HCT116 (cell line): ENCODE measurements around the gene ZXDC. TPM values are rescaled to one million over a fixed set of nuclear protein-coding genes. Genes with fewer than 3 reads are reported as not detected.

ENCODE experiments used
- ATAC-seq: fragments of 200-7000 bp; cut with Tn5 transposase; 2 replicates; pipeline ENCODE4 v1.9.1; 2020; ENCODE audit warnings: mild to moderate bottlenecking, moderate library complexity
- BruUV-seq: library from RNA; stranded (reverse); fragments of 400-500 nt; replicated peaks from 2 replicates; lab custom pipeline; 2021; lab: Mats Ljungman, UMichigan
- CTCF ChIA-PET: fragments of 300-600 bp; sonication (Branson Sonifier 250); formaldehyde crosslinking; loops from one replicate; lab custom pipeline; 2021; ENCODE audit warnings: antibody characterized with exemption; lab: Charles Lee
- POLR2A ChIA-PET: fragments of 300-600, 350-600 bp; sonication (Branson Sonifier 250); formaldehyde crosslinking; loops from one replicate; lab custom pipeline; 2021; ENCODE audit warnings: antibody characterized with exemption; lab: Charles Lee
- RAD21 ChIA-PET, 2 experiments: fragments of 300-600 bp; sonication (Branson Sonifier 250); formaldehyde crosslinking; loops; one replicate each; lab custom pipeline; 2023; ENCODE audit warnings: low total read pairs in 2 of 2; ENCODE audit not compliant: uncharacterized antibody in 2 of 2, unreplicated experiment in 2 of 2, low non-redundant PET in 1 of 2; lab: Charles Lee
- DNase-seq: peaks from one replicate; pipeline ENCODE4 v3.0.0-alpha.2; 2010; ENCODE audit warnings: low read depth, low spot score
- H2AFZ ChIP-seq: fragments of 200-600 bp; shearing (Covaris generic), sonication (generic); 2 replicates; pipeline ENCODE4 v1.6.1; 2017; ENCODE audit warnings: low read depth, mixed run types, mixed read lengths, antibody characterized with exemption, low read length; ENCODE audit not compliant: poor library complexity, severe bottlenecking
- H3K27ac ChIP-seq: 2 replicates; pipeline ENCODE4 v1.5.1; 2012; ENCODE audit warnings: low read depth, low read length
- H3K27me3 ChIP-seq: fragments of 200-600 bp; sonication (generic); 2 replicates; pipeline ENCODE4 v1.6.1; 2016; ENCODE audit warnings: mixed run types, low read length, mixed read lengths; ENCODE audit not compliant: insufficient read depth
- H3K36me3 ChIP-seq, 2 experiments: fragments of 200-500 bp in 1 of 2; fragments of 200-600 bp in 1 of 2; sonication (Bioruptor generic) in 1 of 2; sonication (generic) in 1 of 2; 2 replicates each; pipeline versions ENCODE4 v1.5.1 to v1.6.1; 2014 to 2016; ENCODE audit warnings: low read length in 2 of 2, inconsistent platforms in 1 of 2, mixed read lengths in 1 of 2, mixed run types in 1 of 2; ENCODE audit not compliant: insufficient read depth in 2 of 2, control insufficient read depth in 1 of 2
- H3K4me1 ChIP-seq, 2 experiments: fragments of 200-600 bp in 1 of 2; sonication (generic) in 1 of 2; 2 replicates each; pipeline versions ENCODE4 v1.5.1 to v1.6.1; 2012 to 2017; ENCODE audit warnings: low read length in 2 of 2, inconsistent platforms in 1 of 2, mild to moderate bottlenecking in 1 of 2, mixed read lengths in 1 of 2, mixed run types in 1 of 2, moderate library complexity in 1 of 2; ENCODE audit not compliant: insufficient read depth in 2 of 2, control insufficient read depth in 1 of 2
- H3K4me2 ChIP-seq: fragments of 200-600 bp; sonication (generic); 2 replicates; pipeline ENCODE4 v1.6.1; 2017; ENCODE audit warnings: mixed run types, low read length, mixed read lengths
- H3K4me3 ChIP-seq, 2 experiments: fragments of 200-600 bp in 1 of 2; sonication (generic) in 1 of 2; replicated peaks in 1 of 2; 2 replicates each; pipeline ENCODE4 v1.5.1; 2011 to 2016; ENCODE audit warnings: low read length in 2 of 2, control low read depth in 1 of 2, low read depth in 1 of 2, mild to moderate bottlenecking in 1 of 2, mixed read lengths in 1 of 2, mixed run types in 1 of 2
- H3K79me2 ChIP-seq: fragments of 200-600 bp; sonication (generic); 2 replicates; pipeline ENCODE4 v1.6.1; 2017; ENCODE audit warnings: mild to moderate bottlenecking, mixed run types, low read length, moderate library complexity, mixed read lengths; ENCODE audit not compliant: insufficient read depth
- H3K9ac ChIP-seq: fragments of 200-600 bp; sonication (generic); 2 replicates; pipeline ENCODE4 v1.6.1; 2016; ENCODE audit warnings: low read length, mixed read lengths
- H3K9me2 ChIP-seq: fragments of 200-600 bp; sonication (generic), shearing (Covaris generic); 2 replicates; pipeline ENCODE4 v1.6.1; 2017; ENCODE audit warnings: mixed run types, mild to moderate bottlenecking, moderate library complexity; ENCODE audit not compliant: insufficient read depth
- H3K9me3 ChIP-seq, 2 experiments: fragments of 200-500 bp in 1 of 2; fragments of 200-600 bp in 1 of 2; sonication (Bioruptor generic) in 1 of 2; sonication (generic) in 1 of 2; 2 replicates each; pipeline ENCODE4 v1.6.1; 2014 to 2017; ENCODE audit warnings: low read length in 2 of 2, mixed read lengths in 2 of 2, inconsistent platforms in 1 of 2, low read depth in 1 of 2, mild to moderate bottlenecking in 1 of 2, mixed run types in 1 of 2, moderate library complexity in 1 of 2; ENCODE audit not compliant: control insufficient read depth in 1 of 2, insufficient read depth in 1 of 2
- H4K20me1 ChIP-seq: fragments of 200-600 bp; sonication (generic), shearing (Covaris generic); 2 replicates; pipeline ENCODE4 v1.6.1; 2017; ENCODE audit warnings: mixed run types, mild to moderate bottlenecking, moderate library complexity; ENCODE audit not compliant: insufficient read depth
- ATF3 ChIP-seq: IDR thresholded peaks from 2 replicates; pipeline ENCODE4 v1.6.1; 2012
- CBX3 ChIP-seq: IDR thresholded peaks from 2 replicates; pipeline ENCODE4 v1.6.1; 2012; ENCODE audit warnings: low read depth
- CTCF ChIP-seq, 3 experiments: fragments of 200-600 bp in 1 of 3; sonication (generic) in 1 of 3; IDR thresholded peaks in 2 of 3; conservative IDR thresholded peaks in 1 of 3; 2 replicates each; pipeline ENCODE4 v1.5.1; 2012 to 2017; ENCODE audit warnings: low read depth in 2 of 3, low read length in 2 of 3, antibody characterized with exemption in 1 of 3, borderline replicate concordance in 1 of 3, control low read depth in 1 of 3, mild to moderate bottlenecking in 1 of 3, mixed read lengths in 1 of 3, mixed run types in 1 of 3, moderate library complexity in 1 of 3; ENCODE audit not compliant: insufficient read depth in 1 of 3
- EGR1 ChIP-seq: IDR thresholded peaks from 2 replicates; pipeline ENCODE4 v1.6.1; 2012; ENCODE audit warnings: low read depth
- ELF1 ChIP-seq: IDR thresholded peaks from 2 replicates; pipeline ENCODE4 v1.6.1; 2012; ENCODE audit warnings: low read depth, borderline replicate concordance
- EZH2 ChIP-seq: fragments of 200-600 bp; sonication (generic); IDR thresholded peaks from 2 replicates; pipeline ENCODE4 v1.6.1; 2017; ENCODE audit warnings: antibody characterized with exemption, mixed run types
- EZH2phosphoT487 ChIP-seq: fragments of 200-600 bp; IDR thresholded peaks from 2 replicates; pipeline ENCODE4 v1.6.1; 2018; ENCODE audit warnings: antibody characterized with exemption, borderline replicate concordance
- JUND ChIP-seq: IDR thresholded peaks from 2 replicates; pipeline ENCODE4 v1.6.1; 2012
- RAD21 ChIP-seq: IDR thresholded peaks from 2 replicates; pipeline ENCODE4 v1.6.1; 2012; ENCODE audit warnings: low read depth, mild to moderate bottlenecking
- SIN3A ChIP-seq: IDR thresholded peaks from 2 replicates; pipeline ENCODE4 v1.6.1; 2012; ENCODE audit warnings: low read depth
- SRF ChIP-seq: IDR thresholded peaks from 2 replicates; pipeline ENCODE4 v1.6.1; 2012; ENCODE audit warnings: low read depth
- ZFX ChIP-seq: fragments of 450-650 bp; IDR thresholded peaks from 2 replicates; pipeline ENCODE4 v1.6.1; 2017
- intact Hi-C: fragments of 100-400 bp; cut with micrococcal nuclease; formaldehyde crosslinking; loops from 2 replicates; pipeline ENCODE4 v1.10.0; 2022
- total RNA-seq: library from RNA; stranded (reverse); gene quantifications from one replicate; pipeline ENCODE4 v1.2.1, GENCODE V29; 2021; ENCODE audit not compliant: unreplicated experiment

Gene ZXDC
- total RNA-seq, 1 experiment from 2014 or later, result 29.9 TPM

GRCh38 chr3:126507886-126508285, 32.2 kb upstream of the ZXDC start:
- Histone ChIP-seq H4K20me1 (no peaks in the 10 kb centered on the region), H3K9ac (no peak overlapping the region), H3K79me2 (no peaks in the 10 kb centered on the region), H2AFZ (no peak overlapping the region), H3K27me3 (peaks cover 7% of the 10 kb centered on the region; the same call in 1 of the 2 replicates), H3K27ac (no peak overlapping the region; the same call in 1 of the 2 replicates), H3K4me3 (no peak overlapping the region), H3K9me2 (no peaks in the 10 kb centered on the region), H3K4me2 (peak overlapping the region; percentile 61; the same call in 1 of the 2 replicates), H3K4me1 (peaks cover 0 to 11% of the 10 kb centered on the region in 2 experiments; a peak in 2 of 4 replicates), H3K9me3 (no peaks in the 10 kb centered on the region), H3K36me3 (no peaks in the 10 kb centered on the region)
- RAD21 ChIA-PET, result no interaction called here
- intact Hi-C loops, result no loop called here
- CTCF ChIA-PET, result interaction anchor here (0.8 to 1.2 kb wide), 2 partner anchors 15 to 295 kb away, joined by 3 read pairs; no protein-coding TSS in a partner anchor
- no TSS peak for BruUV-seq
- POLR2A ChIA-PET, result no interaction called here
- ATAC-seq, result no peak
- no peak for TF ChIP-seq ELF1
- TF ChIP-seq EZH2phosphoT487, result no peak
- no peak for TF ChIP-seq JUND
- TF ChIP-seq ATF3, result no peak
- no peak for TF ChIP-seq CBX3
- TF ChIP-seq EZH2, result no peak
- no peak for TF ChIP-seq CTCF (IDR thresholded peaks at IDR 0.05 in 2 of 3, conservative IDR thresholded peaks at IDR 0.05 in 1 of 3; ENCODE audit: borderline replicate concordance in 1 of 3, insufficient read depth in 1 of 3, low read depth in 2 of 3, low read length in 2 of 3)
- TF ChIP-seq RAD21, result no peak
- TF ChIP-seq EGR1, result no peak
- TF ChIP-seq ZFX, result no peak
- TF ChIP-seq SIN3A, result no peak
- TF ChIP-seq SRF, result no peak
- DNase-seq, result no peak
